ENCODE data around the gene ATP4B. TPM values are rescaled to one million over a fixed set of nuclear protein-coding genes. Genes with fewer than 3 reads are reported as not detected.
A peak's percentile ranks its signal among the peaks of the same experiment; 100 is the strongest.

The ATP4B gene
- total and polyA plus RNA-seq, 2 donors (not counting 1 experiment from before 2014, with no cell fraction given), result not detected

DNA sequence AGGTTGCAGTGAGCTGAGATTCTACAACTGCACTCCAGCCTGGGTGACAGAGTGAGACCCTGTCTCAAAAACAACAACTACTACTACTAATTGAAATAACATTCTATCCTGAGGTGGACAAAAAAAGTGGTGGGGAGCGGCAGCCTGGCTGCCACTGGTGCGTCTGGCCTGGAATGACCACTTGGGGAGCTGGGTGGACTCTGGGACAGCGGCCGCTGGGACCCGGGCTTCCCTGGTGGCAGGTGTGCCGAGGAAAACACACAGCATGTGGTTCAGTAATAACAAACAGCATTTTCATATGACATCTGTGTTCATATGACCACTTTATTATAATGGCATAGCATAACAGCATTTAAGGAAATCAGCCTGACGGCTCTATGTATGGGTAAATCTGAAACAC, 39.5 kb downstream of the ATP4B start:
- Histone ChIP-seq H3K27ac (ENCODE audit: insufficient read depth, low read length) (no peak overlapping the region), H3K4me1 (ENCODE audit: control insufficient read depth, extremely low read depth, insufficient read depth, low read length) (no peaks in the 10 kb centered on the region), H3K27me3 (ENCODE audit: control insufficient read depth, insufficient read depth, low read length) (no peaks in the 10 kb centered on the region), H3K9ac (ENCODE audit: insufficient read depth, low read length) (no peak overlapping the region), H4K20me1 (ENCODE audit: control insufficient read depth, extremely low read depth, insufficient read depth, low read length) (peaks cover 1% of the 10 kb centered on the region), H3K4me3 (replicated peaks in 1 of 4; ENCODE audit: control extremely low read depth in 1 of 4, insufficient read depth in 1 of 4, low read depth in 3 of 4, low read length in 4 of 4) (no peak overlapping the region), H3K4me2 (ENCODE audit: extremely low read depth, insufficient read depth, low read length) (no peak overlapping the region), H3K36me3 (ENCODE audit: control insufficient read depth, insufficient read depth, low read length) (peaks cover 3% of the 10 kb centered on the region), H3K79me2 (ENCODE audit: control insufficient read depth, insufficient read depth, low read length) (peaks cover 46% of the 10 kb centered on the region), H2AFZ (ENCODE audit: low read length) (no peak overlapping the region), H3K9me3 (ENCODE audit: control insufficient read depth, insufficient read depth, low read depth, low read length) (no peaks in the 10 kb centered on the region)
- DNase-seq (ENCODE audit: low read depth in 2 of 2), result no peak
- TF ChIP-seq CTCF (conservative IDR thresholded peaks at IDR 0.05 in 1 of 2, IDR thresholded peaks at IDR 0.05 in 1 of 2; ENCODE audit: low read depth in 1 of 2, low read length in 2 of 2) (no peak), EZH2 (IDR thresholded peaks at IDR 0.05; ENCODE audit: low read length, missing control alignments) (no peak)

DNA sequence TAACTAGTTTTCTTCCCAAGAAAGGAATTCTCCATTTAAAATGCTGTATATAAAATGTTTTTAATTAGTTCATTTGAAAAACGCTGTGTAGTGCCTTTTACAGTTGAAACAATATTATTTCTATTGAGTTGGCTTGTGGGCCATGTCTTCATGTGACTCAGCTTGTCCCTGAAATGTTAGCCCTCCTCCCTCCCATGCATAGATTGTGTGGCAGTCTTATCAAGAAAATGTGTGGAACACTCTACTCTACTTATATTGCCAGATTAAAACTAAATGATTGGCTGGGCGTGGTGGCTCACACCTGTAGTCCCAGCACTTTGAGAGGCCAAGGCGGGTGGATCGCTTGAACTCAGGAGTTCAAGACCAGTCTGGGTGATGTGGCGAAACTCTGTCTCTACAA, 40.0 kb downstream of the ATP4B start:
- DNase-seq (ENCODE audit: low read depth in 2 of 2), result no peak
- Histone ChIP-seq H3K9ac (ENCODE audit: insufficient read depth, low read length) (no peak overlapping the region), H4K20me1 (ENCODE audit: control insufficient read depth, extremely low read depth, insufficient read depth, low read length) (peaks cover 1% of the 10 kb centered on the region), H3K4me3 (replicated peaks in 1 of 4; ENCODE audit: control extremely low read depth in 1 of 4, insufficient read depth in 1 of 4, low read depth in 3 of 4, low read length in 4 of 4) (no peak overlapping the region), H3K79me2 (ENCODE audit: control insufficient read depth, insufficient read depth, low read length) (peaks cover 48% of the 10 kb centered on the region), H3K36me3 (ENCODE audit: control insufficient read depth, insufficient read depth, low read length) (peaks cover 3% of the 10 kb centered on the region), H2AFZ (ENCODE audit: low read length) (no peak overlapping the region), H3K27ac (ENCODE audit: insufficient read depth, low read length) (no peak overlapping the region), H3K4me2 (ENCODE audit: extremely low read depth, insufficient read depth, low read length) (no peak overlapping the region), H3K4me1 (ENCODE audit: control insufficient read depth, extremely low read depth, insufficient read depth, low read length) (no peaks in the 10 kb centered on the region), H3K9me3 (ENCODE audit: control insufficient read depth, insufficient read depth, low read depth, low read length) (no peaks in the 10 kb centered on the region), H3K27me3 (ENCODE audit: control insufficient read depth, insufficient read depth, low read length) (no peaks in the 10 kb centered on the region)
- TF ChIP-seq EZH2 (IDR thresholded peaks at IDR 0.05; ENCODE audit: low read length, missing control alignments), result no peak
- TF ChIP-seq CTCF (conservative IDR thresholded peaks at IDR 0.05 in 1 of 2, IDR thresholded peaks at IDR 0.05 in 1 of 2; ENCODE audit: low read depth in 1 of 2, low read length in 2 of 2), result no peak

GRCh38 chr13:113616991-113617749, 40.8 kb downstream of the ATP4B start:
- no peak overlapping the region for H3K4me3 ChIP-seq (replicated peaks in 1 of 4; ENCODE audit: control extremely low read depth in 1 of 4, insufficient read depth in 1 of 4, low read depth in 3 of 4, low read length in 4 of 4)
- no peaks in the 10 kb centered on the region for H3K9me3 ChIP-seq (ENCODE audit: control insufficient read depth, insufficient read depth, low read depth, low read length)
- no peaks in the 10 kb centered on the region for H3K27me3 ChIP-seq (ENCODE audit: control insufficient read depth, insufficient read depth, low read length)
- no peaks in the 10 kb centered on the region for H3K4me1 ChIP-seq (ENCODE audit: control insufficient read depth, extremely low read depth, insufficient read depth, low read length)
- H3K9ac ChIP-seq (ENCODE audit: insufficient read depth, low read length), result no peak overlapping the region
- H4K20me1 ChIP-seq (ENCODE audit: control insufficient read depth, extremely low read depth, insufficient read depth, low read length), result peaks cover 1% of the 10 kb centered on the region
- no peak overlapping the region for H2AFZ ChIP-seq (ENCODE audit: low read length)
- no peak for TF ChIP-seq CTCF (conservative IDR thresholded peaks at IDR 0.05 in 1 of 2, IDR thresholded peaks at IDR 0.05 in 1 of 2; ENCODE audit: low read depth in 1 of 2, low read length in 2 of 2)
- no peak for TF ChIP-seq EZH2 (IDR thresholded peaks at IDR 0.05; ENCODE audit: low read length, missing control alignments)
- DNase-seq (ENCODE audit: low read depth in 2 of 2), result peak in 1 of 2 donors; percentile 73
- no peak overlapping the region for H3K27ac ChIP-seq (ENCODE audit: insufficient read depth, low read length)
- peaks cover 3% of the 10 kb centered on the region for H3K36me3 ChIP-seq (ENCODE audit: control insufficient read depth, insufficient read depth, low read length)
- H3K4me2 ChIP-seq (ENCODE audit: extremely low read depth, insufficient read depth, low read length), result no peak overlapping the region
- H3K79me2 ChIP-seq (ENCODE audit: control insufficient read depth, insufficient read depth, low read length), result peaks cover 52% of the 10 kb centered on the region
